GM12801 (cell line): ENCODE data around the gene CASKIN1.

Experiments used
- TF ChIP-seq, protein P1 (sequence below): IDR thresholded peaks from one replicate; pipeline ENCODE4 v1.5.1; 2011; ENCODE audit warnings: control low read depth; ENCODE audit not compliant: insufficient read length; ENCODE audit errors: extremely low read depth

CASKIN1 gene

DNA sequence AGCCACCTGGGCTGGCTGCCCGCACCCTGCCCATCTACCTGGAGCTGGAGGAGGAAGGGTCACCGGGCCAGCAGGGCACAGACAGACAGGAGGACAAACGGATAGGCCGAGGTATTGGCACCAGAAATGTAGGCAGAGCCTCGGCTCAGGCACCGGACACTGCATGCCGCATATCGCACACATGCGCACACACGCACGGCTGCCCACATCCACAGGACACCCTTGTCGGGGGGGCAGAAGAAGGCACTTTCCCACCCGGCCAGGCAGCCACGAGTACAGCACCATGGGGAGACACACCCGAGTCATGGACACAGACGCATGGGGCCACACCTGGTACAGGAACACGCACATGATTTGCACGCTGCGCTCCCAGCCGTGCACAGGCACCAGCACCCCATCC lies 14.5 kb downstream of the CASKIN1 start:
- TF ChIP-seq, protein P1, sequence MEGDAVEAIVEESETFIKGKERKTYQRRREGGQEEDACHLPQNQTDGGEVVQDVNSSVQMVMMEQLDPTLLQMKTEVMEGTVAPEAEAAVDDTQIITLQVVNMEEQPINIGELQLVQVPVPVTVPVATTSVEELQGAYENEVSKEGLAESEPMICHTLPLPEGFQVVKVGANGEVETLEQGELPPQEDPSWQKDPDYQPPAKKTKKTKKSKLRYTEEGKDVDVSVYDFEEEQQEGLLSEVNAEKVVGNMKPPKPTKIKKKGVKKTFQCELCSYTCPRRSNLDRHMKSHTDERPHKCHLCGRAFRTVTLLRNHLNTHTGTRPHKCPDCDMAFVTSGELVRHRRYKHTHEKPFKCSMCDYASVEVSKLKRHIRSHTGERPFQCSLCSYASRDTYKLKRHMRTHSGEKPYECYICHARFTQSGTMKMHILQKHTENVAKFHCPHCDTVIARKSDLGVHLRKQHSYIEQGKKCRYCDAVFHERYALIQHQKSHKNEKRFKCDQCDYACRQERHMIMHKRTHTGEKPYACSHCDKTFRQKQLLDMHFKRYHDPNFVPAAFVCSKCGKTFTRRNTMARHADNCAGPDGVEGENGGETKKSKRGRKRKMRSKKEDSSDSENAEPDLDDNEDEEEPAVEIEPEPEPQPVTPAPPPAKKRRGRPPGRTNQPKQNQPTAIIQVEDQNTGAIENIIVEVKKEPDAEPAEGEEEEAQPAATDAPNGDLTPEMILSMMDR: no peak

DNA sequence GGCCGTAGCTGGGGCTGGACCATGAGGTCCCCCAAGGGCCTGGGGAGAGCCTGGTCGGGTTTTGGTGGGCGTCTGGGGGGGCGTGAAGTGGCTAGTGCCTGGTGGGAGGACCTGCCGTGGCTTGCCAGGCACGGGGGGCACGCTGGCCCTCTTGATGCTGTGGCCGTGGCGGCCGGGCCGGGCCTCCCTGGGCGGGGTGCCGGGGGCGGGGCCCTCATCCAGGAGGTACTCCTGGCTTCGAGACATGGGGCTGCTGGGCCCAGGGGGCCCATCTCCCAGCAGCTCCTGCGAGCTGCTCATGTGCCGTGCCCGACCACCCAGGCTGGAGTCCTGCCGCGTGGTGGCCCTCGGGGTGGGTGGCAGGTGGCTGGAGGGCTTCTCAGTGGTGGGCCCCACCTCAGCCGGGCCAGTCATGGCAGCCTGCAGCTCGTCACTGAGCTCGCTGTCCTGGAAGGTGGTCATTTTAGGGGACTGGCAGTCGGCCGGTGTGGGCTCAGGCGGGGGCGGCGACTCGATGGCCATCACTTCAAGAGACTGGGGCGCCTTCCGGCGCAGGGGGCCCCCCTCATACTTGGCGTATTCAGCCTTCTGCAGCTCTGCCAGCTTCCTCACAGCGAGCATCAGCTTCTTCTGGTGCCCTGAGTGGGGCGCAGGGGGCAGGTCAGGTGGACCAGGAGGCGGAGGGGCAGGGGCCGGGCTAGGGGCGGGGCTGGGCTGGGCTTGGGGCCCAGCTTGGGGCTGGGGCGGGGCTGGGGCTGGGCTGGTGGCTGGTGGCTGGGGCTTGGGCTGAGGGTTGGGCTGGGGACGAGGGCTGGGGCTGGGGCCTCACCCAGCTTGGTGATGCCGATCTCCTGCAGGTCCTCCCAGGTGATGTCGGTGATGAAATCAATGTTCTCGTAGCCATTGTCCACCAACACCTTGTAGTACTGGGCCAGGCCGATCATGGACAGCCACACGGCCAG lies 15.2 kb downstream of the CASKIN1 start:
- TF ChIP-seq, protein P1: no peak

DNA sequence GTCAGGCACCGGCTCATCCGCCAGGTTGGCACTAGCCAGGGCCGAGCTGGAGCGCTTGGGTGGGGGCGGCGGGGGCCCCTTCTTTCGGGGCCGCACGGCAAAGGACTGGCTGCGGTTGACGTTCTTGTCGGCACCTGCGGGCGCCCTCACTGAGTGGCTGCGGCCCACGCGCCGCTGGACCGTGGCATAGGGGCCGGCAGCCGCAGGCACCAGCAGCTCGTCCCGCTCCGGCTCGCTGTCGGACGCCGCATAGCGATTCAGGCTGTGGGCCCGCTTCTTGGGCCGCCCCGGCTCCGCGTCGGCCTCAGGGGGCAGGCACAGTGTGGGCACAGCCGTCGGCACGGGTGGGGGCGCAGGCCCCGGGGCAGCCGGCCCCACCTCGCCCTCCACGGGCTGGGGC lies 15.9 kb downstream of the CASKIN1 start:
- TF ChIP-seq, protein P1: no peak

DNA sequence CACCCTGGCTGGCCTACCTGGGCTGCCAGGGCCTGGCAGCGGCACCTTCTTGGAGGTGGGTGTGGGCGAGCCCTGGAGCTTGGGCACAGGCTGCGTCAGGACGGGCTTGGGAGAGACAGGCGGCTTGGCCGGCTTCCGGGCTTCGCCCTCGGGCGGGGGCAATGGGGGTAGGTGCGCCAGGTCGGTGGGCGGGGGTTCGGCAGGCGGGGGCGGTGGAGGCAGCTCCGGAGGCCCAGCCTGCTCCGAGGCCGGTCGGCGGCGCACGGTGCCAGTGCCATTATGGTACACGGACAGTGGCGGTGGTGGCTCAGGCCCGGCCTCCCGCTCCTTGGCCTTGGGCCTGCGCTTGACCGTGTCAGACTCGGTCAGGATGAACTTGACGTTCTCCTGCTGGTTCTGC lies 16.8 kb downstream of the CASKIN1 start:
- TF ChIP-seq, protein P1: no peak

DNA sequence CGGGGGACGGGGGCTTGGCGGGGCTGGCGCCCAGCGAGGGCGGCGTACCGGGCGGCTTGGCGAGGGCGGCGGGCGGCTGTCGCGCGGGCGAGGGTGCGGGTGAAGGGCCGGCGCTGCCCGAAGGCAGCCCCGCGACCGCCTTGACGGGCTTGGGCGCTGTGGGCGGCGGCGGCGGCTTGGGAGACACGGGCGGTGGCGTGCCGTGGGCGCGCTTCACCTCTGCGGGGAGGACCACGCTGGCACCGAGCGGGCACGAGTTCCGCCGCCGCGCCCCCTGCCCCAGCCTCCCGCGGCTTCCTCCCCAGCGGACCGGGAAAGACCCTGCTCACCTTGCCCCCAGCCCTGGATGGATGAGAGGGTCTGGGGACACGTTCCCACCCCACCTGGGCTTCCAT lies 17.3 kb downstream of the CASKIN1 start:
- TF ChIP-seq, protein P1: no peak

DNA sequence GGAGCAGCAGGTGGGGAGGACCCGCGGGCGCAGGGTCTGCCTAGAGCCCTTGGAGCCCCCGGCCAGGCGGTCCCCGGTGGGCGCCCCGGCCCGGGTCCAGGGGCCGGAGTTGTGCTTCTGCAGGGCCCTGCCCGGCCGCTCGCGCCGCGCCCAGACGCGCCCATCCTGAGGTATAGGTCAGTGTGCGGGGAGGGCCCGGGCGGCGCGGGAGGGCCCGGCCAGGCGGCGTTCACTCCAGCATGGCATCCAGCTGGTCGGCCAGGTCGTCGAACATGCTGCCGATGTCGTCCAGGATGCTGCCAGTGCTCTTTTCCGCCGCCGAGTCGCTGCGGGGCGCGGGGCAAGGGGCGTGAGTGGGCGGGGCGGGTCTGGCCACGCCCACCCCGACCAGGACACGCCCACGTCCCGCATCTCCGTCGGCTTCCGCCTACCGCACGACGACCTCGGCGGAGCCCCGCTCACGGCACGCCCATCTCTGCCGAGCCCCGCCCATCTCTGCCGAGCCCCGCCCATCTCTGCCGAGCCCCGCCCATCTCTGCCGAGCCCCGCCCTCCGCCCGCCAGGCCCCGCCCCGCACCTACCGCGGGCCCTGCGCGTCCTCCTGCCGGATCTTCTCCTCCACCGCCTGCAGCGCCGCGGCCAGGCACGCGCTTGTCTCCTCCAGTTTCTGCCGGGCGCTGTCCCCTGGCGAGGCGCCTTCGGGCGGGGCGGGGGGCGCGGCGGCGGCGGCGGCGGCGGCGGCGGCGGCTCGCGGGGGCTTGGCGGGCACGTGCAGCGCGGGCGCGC lies 17.9 kb downstream of the CASKIN1 start:
- TF ChIP-seq, protein P1: no peak

DNA sequence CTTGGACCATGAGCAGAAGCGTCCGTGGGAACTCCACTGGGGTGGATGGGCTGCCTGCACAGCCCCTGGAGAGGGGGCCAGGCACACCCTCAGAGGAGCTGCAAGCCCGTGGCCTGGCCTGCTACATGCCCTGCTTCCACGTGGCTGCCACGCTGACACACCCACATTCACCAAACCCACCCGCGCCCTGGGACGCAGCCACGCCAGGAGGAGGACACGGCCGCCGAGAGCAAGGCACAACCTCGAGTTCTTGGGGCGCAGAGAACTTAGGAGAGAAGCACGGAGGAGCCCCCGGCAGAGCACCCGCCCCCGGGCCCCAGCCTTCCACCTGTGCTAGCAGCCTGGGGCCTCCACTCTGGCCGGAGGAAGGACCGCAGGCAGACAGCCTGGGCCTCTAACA lies 18.8 kb downstream of the CASKIN1 start:
- TF ChIP-seq, protein P1: no peak
